Colonic mucosa (tissue), 4 donors: ENCODE data around the gene POLR2L. TPM values are rescaled to one million over a fixed set of nuclear protein-coding genes. Genes with fewer than 3 reads are reported as not detected.

ENCODE experiments used
- DNase-seq: peaks from one replicate; pipeline ENCODE4 v3.0.0-alpha.2; 2020
- H3K27ac ChIP-seq: fragments of 200-600 bp; one replicate; pipeline ENCODE4 v1.8.0; 2021
- H3K27me3 ChIP-seq: fragments of 200-600 bp; one replicate; pipeline ENCODE4 v1.8.0; 2021
- H3K36me3 ChIP-seq: fragments of 200-600 bp; one replicate; pipeline ENCODE4 v1.8.0; 2021
- H3K4me1 ChIP-seq: fragments of 200-600 bp; one replicate; pipeline ENCODE4 v1.8.0; 2021; ENCODE audit warnings: mild to moderate bottlenecking
- H3K4me3 ChIP-seq: fragments of 200-600 bp; one replicate; pipeline ENCODE4 v1.8.0; 2021
- H3K9ac ChIP-seq, 2 donors: one replicate each; pipeline ENCODE4 v1.7.0; 2013; ENCODE audit warnings: control low read depth in 2 of 2, low read depth in 2 of 2, low read length in 2 of 2
- H3K9me3 ChIP-seq: fragments of 200-600 bp; one replicate; pipeline ENCODE4 v1.8.0; 2021
- intact Hi-C: fragments of 100-400 bp; cut with DNase I; formaldehyde crosslinking; loops from one replicate; pipeline ENCODE4 v1.14.1; 2022
- total RNA-seq, 2 donors: library from RNA; stranded (reverse); fragmentation: NEBNext Ultra II Directional in 1 of 2; extraction: Animal tissue kit (Norgen Biotek cat#: 25700) in 1 of 2; gene quantifications; one replicate each; pipeline ENCODE4 v1.2.1, GENCODE V29; 2021
- TF ChIP-seq, protein P1 (sequence below): fragments of 200-600 bp; IDR thresholded peaks from one replicate; pipeline ENCODE4 v1.8.0; 2022; ENCODE audit warnings: antibody characterized with exemption, mild to moderate bottlenecking
- donor health status: healthy.
- donor health status: DM: no; HTN: no; CAD: no.
- donor health status: DM: no; HTN: no; CAD: no.

The POLR2L gene
- total RNA-seq, 2 donors from 2014 or later = 77.4 to 181 TPM

DNA sequence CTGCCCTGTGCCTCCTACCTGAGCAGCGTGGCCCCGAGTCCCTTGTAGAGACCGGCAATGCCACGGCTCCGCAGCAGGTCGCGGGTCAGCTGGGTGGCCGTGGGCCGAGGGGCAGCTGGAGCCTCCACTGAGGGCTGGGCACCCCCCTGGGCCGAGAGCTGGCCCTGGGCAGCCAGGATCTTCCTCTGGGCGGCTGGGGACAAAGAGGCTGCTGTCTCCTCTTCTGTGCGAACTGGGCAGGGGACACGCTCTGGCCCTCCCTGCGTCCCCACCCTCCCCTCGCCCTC lies 49.9 kb downstream of the POLR2L start:
- DNase-seq = no peak
- H3K9me3 ChIP-seq = no peaks in the 10 kb centered on the region
- H3K27me3 ChIP-seq = peaks cover 14% of the 10 kb centered on the region
- H3K36me3 ChIP-seq = no peaks in the 10 kb centered on the region
- intact Hi-C loops = no loop called here
- TF ChIP-seq, protein P1, sequence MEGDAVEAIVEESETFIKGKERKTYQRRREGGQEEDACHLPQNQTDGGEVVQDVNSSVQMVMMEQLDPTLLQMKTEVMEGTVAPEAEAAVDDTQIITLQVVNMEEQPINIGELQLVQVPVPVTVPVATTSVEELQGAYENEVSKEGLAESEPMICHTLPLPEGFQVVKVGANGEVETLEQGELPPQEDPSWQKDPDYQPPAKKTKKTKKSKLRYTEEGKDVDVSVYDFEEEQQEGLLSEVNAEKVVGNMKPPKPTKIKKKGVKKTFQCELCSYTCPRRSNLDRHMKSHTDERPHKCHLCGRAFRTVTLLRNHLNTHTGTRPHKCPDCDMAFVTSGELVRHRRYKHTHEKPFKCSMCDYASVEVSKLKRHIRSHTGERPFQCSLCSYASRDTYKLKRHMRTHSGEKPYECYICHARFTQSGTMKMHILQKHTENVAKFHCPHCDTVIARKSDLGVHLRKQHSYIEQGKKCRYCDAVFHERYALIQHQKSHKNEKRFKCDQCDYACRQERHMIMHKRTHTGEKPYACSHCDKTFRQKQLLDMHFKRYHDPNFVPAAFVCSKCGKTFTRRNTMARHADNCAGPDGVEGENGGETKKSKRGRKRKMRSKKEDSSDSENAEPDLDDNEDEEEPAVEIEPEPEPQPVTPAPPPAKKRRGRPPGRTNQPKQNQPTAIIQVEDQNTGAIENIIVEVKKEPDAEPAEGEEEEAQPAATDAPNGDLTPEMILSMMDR = no peak
- peaks cover 7% of the 10 kb centered on the region for H3K4me1 ChIP-seq
- H3K4me3 ChIP-seq = no peak overlapping the region
- no peak overlapping the region for H3K27ac ChIP-seq
- no peak overlapping the region for H3K9ac ChIP-seq

DNA sequence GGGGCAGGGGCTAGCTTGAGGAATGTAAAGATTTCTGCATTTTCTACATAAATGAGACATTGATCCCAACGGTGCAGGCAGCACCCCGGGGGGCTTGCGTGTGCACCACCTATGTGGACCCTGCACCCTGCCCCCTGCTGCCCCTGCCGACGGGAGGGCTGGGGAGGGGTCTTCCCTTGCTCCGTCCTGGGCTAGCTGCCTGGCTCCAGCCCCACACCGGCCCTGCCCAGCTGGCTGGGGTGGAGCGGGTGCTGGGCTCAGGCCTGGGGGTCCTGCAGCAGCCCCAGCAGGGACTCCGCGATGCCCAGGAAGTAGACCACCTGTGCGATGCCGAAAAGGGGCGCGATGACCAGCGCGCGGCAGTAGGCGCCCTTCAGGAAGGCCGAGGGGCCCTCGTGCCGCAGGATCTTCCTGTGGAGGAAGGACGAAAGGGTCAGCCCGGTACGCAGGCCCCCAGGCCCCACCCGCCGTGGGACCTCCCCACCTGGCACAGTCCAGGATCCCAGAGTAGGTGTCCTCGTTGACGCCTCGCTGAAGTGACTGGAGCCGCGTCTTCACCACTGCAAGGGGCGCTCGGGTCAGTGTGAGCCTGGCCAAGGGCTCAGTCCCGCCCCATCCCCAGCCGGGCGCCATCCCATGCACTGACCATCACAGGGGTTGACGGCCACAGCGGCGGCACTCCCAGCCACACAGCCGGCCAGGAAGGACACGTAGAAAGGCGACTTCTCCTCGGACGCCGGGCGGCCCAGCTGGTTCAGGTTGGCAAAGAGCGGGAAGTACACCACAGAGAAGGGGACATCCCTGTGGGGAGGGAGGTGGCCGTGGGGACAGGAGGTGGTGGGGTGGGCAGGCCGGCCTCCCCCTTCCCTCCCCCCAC lies 50.4 kb downstream of the POLR2L start:
- no peaks in the 10 kb centered on the region for H3K9me3 ChIP-seq
- H3K4me1 ChIP-seq = peaks cover 7% of the 10 kb centered on the region
- H3K36me3 ChIP-seq = no peaks in the 10 kb centered on the region
- intact Hi-C loops = no loop called here
- TF ChIP-seq, protein P1 = no peak
- DNase-seq = no peak
- no peak overlapping the region for H3K27ac ChIP-seq
- no peak overlapping the region for H3K9ac ChIP-seq
- H3K27me3 ChIP-seq = peaks cover 14% of the 10 kb centered on the region
- H3K4me3 ChIP-seq = no peak overlapping the region

DNA sequence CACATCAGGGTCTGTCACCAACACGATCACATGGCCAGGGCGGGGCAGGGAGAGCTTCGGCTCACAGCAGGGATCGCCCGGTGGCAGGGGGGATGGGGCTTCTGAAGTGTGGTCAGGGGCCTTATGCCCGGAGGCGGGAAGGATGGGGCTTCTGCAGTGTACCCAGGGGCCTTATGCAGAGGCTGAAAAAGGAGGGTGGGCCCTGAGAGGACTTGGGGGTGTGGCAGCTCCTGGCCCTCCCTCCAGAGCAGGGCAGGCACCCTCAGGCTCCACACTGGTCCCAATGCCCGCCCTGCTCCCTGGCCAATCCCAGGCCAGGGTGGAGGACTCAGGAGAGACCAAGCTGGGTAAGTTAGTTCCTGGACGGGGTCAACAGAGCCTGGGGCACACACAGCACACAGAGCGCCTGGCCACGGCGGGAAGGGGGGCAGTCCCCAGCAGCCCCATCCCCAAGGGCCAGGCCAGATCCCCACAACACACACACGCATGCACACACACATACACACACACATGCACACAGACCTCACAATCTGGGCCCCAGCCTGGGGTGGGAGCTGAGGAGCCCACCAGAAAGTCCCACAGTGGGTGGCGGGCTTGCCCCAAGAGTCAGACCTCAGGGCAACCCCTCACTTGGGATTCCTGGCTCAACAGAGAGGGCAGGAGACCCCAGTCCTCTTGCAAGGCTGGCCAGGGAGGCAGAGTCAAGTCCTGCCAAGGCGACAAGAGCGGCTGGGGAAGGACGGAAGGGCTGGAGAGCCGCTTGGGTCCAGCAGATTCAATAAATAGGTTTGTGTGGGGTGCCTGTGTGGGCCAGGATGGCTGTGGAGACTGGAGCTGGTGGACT lies 51.4 kb downstream of the POLR2L start:
- TF ChIP-seq, protein P1 = no peak
- Histone ChIP-seq H3K4me3 (no peak overlapping the region), H3K9ac (no peak overlapping the region), H3K27ac (no peak overlapping the region), H3K36me3 (no peaks in the 10 kb centered on the region), H3K4me1 (peaks cover 4% of the 10 kb centered on the region), H3K27me3 (peaks cover 14% of the 10 kb centered on the region), H3K9me3 (no peaks in the 10 kb centered on the region)
- intact Hi-C loops = no loop called here
- no peak for DNase-seq

DNA sequence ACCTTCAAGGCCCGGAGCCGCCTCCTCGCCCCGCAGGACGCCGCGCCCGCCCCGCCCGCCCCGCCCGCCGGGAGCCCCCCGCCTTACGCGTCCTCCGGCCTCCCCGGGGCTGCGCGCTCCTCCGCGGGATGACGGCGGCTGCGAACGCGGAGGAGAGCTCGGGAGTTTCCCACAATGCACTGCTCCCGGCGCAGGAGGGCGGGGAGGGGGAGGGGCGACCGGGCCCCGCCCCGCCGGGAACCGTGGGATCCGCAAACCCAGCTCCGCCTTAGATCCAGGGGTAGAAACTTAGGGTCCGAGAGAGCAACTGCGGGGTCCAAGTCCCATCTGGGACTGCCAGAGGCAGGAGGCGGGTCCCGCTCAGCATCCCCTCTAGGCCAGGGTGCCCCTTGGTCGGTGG lies 52.4 kb downstream of the POLR2L start, which contains the start of gene CEND1:
Gene CEND1 (minus strand): TSS at position 148 of the 400 bp plus-strand sequence. CDS start 1,514 bp downstream, outside the sequence.
- DNase-seq = no peak
- H3K9me3 ChIP-seq = no peaks in the 10 kb centered on the region
- H3K4me3 ChIP-seq = no peak within 1 kb of the TSS
- TF ChIP-seq, protein P1 = no peak
- no peaks in the 10 kb centered on the region for H3K36me3 ChIP-seq
- H3K27ac ChIP-seq = no peak within 1 kb of the TSS
- peaks cover 14% of the 10 kb centered on the region for H3K27me3 ChIP-seq
- intact Hi-C loops = no loop called here
- peaks cover 4% of the 10 kb centered on the region for H3K4me1 ChIP-seq
- H3K9ac ChIP-seq = no peak within 1 kb of the TSS

Other genes with a start within 250 kb of the POLR2L start
- 10 to 100 TPM; 22.1 to 25.6 TPM for gene IRF7, start 226.6 kb downstream of the POLR2L start, total RNA-seq
- gene CDHR5, start 217.6 kb downstream of the POLR2L start, total RNA-seq = 100 to 1,000 TPM; 140 to 310 TPM
- gene SCT, start 215.3 kb downstream of the POLR2L start, total RNA-seq = 1 to 10 TPM; 1.1 to 3.2 TPM
- under 1 TPM; 0.69 to 0.79 TPM for gene DRD4, start 205.3 kb downstream of the POLR2L start, total RNA-seq
- gene DEAF1, start 147.3 kb downstream of the POLR2L start, total RNA-seq = 10 to 100 TPM; 21.7 to 25.8 TPM
- gene TMEM80, start 146.7 kb downstream of the POLR2L start, total RNA-seq = 10 to 100 TPM; 18.4 to 36.6 TPM
- gene EPS8L2, start 136.3 kb downstream of the POLR2L start, total RNA-seq = 100 to 1,000 TPM; 192 to 254 TPM
- gene TALDO1, start 95.1 kb downstream of the POLR2L start, total RNA-seq = 100 to 1,000 TPM; 195 to 274 TPM
- gene GATD1, start 65.0 kb downstream of the POLR2L start, total RNA-seq = 10 to 100 TPM; 39.9 to 84.9 TPM
- under 1 TPM; 0.35 to 0.40 TPM for gene CEND1, start 52.4 kb downstream of the POLR2L start, total RNA-seq
- 10 to 100 TPM; 31.8 to 37.7 TPM for gene SLC25A22, start 44.2 kb downstream of the POLR2L start, total RNA-seq
- 10 to 100 TPM; 17.7 to 47.5 TPM for gene PIDD1, start 37.3 kb downstream of the POLR2L start, total RNA-seq
- gene RPLP2, start 32.6 kb downstream of the POLR2L start, total RNA-seq = 1,000 to 10,000 TPM; 2,068 to 2,303 TPM
- 100 to 1,000 TPM; 139 to 155 TPM for gene PNPLA2, start 23.6 kb downstream of the POLR2L start, total RNA-seq
- gene CRACR2B, start 14.6 kb downstream of the POLR2L start, total RNA-seq = 100 to 1,000 TPM in 1 of 2 donors, 10 to 100 TPM in 1; 97.3 to 108 TPM
- gene CD151, start 9.6 kb downstream of the POLR2L start, total RNA-seq = 100 to 1,000 TPM; 371 to 396 TPM
- 10 to 100 TPM; 12.1 to 12.7 TPM for gene TSPAN4, start 323 bp upstream of the POLR2L start, total RNA-seq
- gene CHID1, start 68.3 kb upstream of the POLR2L start, total RNA-seq = 100 to 1,000 TPM in 1 of 2 donors, 10 to 100 TPM in 1; 46.4 to 113 TPM
- gene AP2A2, start 83.3 kb upstream of the POLR2L start, total RNA-seq = 10 to 100 TPM; 69.4 to 72.5 TPM
- gene MUC6, start 194.2 kb upstream of the POLR2L start, total RNA-seq = under 1 TPM in 1 of 2 donors, not detected in 1; 0.10 TPM
- gene MUC2, start 232.3 kb upstream of the POLR2L start, total RNA-seq = 1,000 to 10,000 TPM; 1,230 to 1,438 TPM